Measurements from ENCODE around the gene SYK.

SYK gene

GRCh38 chr9:90857855-90858254 is 56.2 kb downstream of the SYK start:
- TF ChIP-seq, protein P1, sequence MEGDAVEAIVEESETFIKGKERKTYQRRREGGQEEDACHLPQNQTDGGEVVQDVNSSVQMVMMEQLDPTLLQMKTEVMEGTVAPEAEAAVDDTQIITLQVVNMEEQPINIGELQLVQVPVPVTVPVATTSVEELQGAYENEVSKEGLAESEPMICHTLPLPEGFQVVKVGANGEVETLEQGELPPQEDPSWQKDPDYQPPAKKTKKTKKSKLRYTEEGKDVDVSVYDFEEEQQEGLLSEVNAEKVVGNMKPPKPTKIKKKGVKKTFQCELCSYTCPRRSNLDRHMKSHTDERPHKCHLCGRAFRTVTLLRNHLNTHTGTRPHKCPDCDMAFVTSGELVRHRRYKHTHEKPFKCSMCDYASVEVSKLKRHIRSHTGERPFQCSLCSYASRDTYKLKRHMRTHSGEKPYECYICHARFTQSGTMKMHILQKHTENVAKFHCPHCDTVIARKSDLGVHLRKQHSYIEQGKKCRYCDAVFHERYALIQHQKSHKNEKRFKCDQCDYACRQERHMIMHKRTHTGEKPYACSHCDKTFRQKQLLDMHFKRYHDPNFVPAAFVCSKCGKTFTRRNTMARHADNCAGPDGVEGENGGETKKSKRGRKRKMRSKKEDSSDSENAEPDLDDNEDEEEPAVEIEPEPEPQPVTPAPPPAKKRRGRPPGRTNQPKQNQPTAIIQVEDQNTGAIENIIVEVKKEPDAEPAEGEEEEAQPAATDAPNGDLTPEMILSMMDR (IDR thresholded peaks at IDR 0.05; ENCODE audit: borderline replicate concordance, insufficient read depth, low read depth, low read length): no peak
- no peak overlapping the region for H3K4me3 ChIP-seq (ENCODE audit: low read depth, low read length)

DNA sequence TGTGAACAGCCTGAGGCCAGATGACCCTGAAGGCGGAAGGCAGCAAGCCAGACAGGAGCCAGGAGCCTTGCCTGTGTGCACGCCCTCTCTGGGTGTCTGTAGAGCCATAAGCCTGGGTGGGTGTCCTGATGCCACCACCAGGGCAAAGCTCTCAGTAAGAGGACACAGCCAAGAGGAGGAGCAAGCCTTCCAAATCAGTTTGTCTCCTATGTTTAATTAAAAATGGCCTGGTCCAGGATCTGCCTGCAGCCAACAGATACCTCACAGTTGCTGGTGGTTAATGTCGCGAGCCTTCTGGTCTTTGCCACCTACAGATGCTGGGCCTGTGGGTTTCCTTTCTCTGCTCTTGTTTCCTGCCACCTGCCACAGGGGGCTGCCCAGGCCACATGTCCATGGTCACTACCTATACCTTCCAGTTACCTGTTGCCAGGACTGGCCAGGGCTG is 56.9 kb downstream of the SYK start:
- no peak overlapping the region for H3K4me3 ChIP-seq (ENCODE audit: low read depth, low read length)
- TF ChIP-seq, protein P1 (IDR thresholded peaks at IDR 0.05; ENCODE audit: borderline replicate concordance, insufficient read depth, low read depth, low read length): no peak

DNA sequence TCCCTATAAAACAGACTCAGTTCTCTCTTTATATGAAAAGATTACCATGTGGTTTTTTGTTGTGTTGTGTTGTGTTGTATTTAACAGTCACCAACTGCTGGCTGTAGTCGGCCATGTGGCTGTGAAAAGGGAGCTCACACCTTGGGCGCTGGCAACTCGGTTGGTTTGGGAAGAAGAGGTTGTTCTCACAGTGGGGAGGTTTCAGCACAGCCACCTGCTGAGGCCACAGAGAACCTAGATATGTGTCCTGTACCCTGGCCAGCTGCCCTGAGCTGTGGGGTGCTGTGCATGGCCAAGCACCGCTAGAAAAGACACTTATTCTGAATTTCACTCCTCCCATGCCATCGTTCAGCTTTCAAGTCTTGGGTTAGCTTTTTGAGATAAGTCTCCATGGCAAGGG is 58.8 kb downstream of the SYK start:
- TF ChIP-seq, protein P1 (IDR thresholded peaks at IDR 0.05; ENCODE audit: borderline replicate concordance, insufficient read depth, low read depth, low read length): no peak
- H3K4me3 ChIP-seq (ENCODE audit: low read depth, low read length): no peak overlapping the region

DNA sequence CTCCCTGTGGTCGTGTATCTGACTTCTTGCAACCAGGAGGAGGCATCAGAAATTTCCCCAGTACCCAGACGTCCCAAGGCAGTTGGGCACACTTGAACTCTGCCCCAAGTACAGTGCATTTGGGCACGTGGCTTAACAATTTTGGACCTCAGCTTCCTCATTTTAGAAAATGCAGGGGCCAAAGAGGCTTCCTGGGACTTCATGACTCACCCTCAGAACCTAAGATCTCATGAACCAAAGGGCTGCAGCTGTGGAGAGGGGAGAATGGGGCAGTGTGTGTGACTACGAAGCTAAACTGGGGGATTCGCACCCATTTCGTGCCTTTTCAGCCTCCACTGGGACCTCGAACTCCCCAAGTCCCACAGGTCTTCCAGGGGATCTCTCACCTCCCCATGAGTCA is 59.2 kb downstream of the SYK start:
- no peak overlapping the region for H3K4me3 ChIP-seq (ENCODE audit: low read depth, low read length)
- TF ChIP-seq, protein P1 (IDR thresholded peaks at IDR 0.05; ENCODE audit: borderline replicate concordance, insufficient read depth, low read depth, low read length): no peak

- TF ChIP-seq, protein P1 (IDR thresholded peaks at IDR 0.05; ENCODE audit: borderline replicate concordance, insufficient read depth, low read depth, low read length): no peak
- H3K4me3 ChIP-seq (ENCODE audit: low read depth, low read length): no peak overlapping the region
Observed at GRCh38 chr9:90861380-90861779, 59.8 kb downstream of the SYK start.

GRCh38 chr9:90861826-90862740 is 60.5 kb downstream of the SYK start:
- no peak overlapping the region for H3K4me3 ChIP-seq (ENCODE audit: low read depth, low read length)
- TF ChIP-seq, protein P1 (IDR thresholded peaks at IDR 0.05; ENCODE audit: borderline replicate concordance, insufficient read depth, low read depth, low read length): no peak

GRCh38 chr9:90864779-90865178 is 63.2 kb downstream of the SYK start:
- TF ChIP-seq, protein P1 (IDR thresholded peaks at IDR 0.05; ENCODE audit: borderline replicate concordance, insufficient read depth, low read depth, low read length): no peak

More at GRCh38 chr9:90864779-90865178, 63.2 kb downstream of the SYK start:
- H3K4me3 ChIP-seq (ENCODE audit: low read depth, low read length): no peak overlapping the region
